Measurements from ENCODE around the gene DDIAS. TPM values are rescaled to one million over a fixed set of nuclear protein-coding genes. Genes with fewer than 3 reads are reported as not detected.

DDIAS gene
- total and polyA plus RNA-seq, 10 of the 15 experiments (the other 5 are each of a cell fraction or from before 2014, with no cell fraction given), result 6.9 to 27.8 (median 12.9) TPM

- Histone ChIP-seq H3K4me2 (ENCODE audit: control insufficient read depth, insufficient read depth) (no peak overlapping the region), H3K4me3 (no peak overlapping the region), H3K36me3 (ENCODE audit: control insufficient read depth in 2 of 2, insufficient read depth in 2 of 2, low read length in 1 of 2) (peaks cover 0 to 2% of the 10 kb centered on the region in 2 experiments; a peak in 1 of 4 replicates), H4K20me1 (ENCODE audit: control insufficient read depth, insufficient read depth) (no peaks in the 10 kb centered on the region), H3K9me3 (replicated peaks; ENCODE audit: control insufficient read depth, insufficient read depth, low read length) (no peaks in the 10 kb centered on the region), H3K27ac (ENCODE audit: control insufficient read depth, insufficient read depth) (no peak overlapping the region), H2AFZ (ENCODE audit: control insufficient read depth, low read depth, low read length) (no peak overlapping the region), H3K4me1 (ENCODE audit: control insufficient read depth, insufficient read depth, low read length) (peaks cover 27% of the 10 kb centered on the region), H3K27me3 (replicated peaks in 1 of 2; ENCODE audit: control insufficient read depth in 2 of 2, insufficient read depth in 2 of 2, low read length in 1 of 2) (no peaks in the 10 kb centered on the region), H3K79me2 (ENCODE audit: control insufficient read depth, insufficient read depth, low read length) (no peaks in the 10 kb centered on the region), H3K9ac (ENCODE audit: control insufficient read depth, insufficient read depth, low read length) (no peak overlapping the region)
- SMC1A ChIA-PET (ENCODE audit: uncharacterized antibody, unreplicated experiment), result interaction anchor here (1.3 to 5.0 kb wide), 5 partner anchors 10 to 90 kb away, joined by 3 to 34 read pairs (median 4); no protein-coding TSS in a partner anchor
- ATAC-seq (peak; percentile 5; the same call in 1 of the 3 replicates), FAIRE-seq (no peak), DNase-seq (ENCODE audit: low read depth, low spot score) (no peak)
- POLR2A ChIA-PET, result interaction anchor here (1.5 kb wide), 1 partner anchor 88 kb away, joined by 3 read pairs; no protein-coding TSS in a partner anchor
- CTCF ChIA-PET, result interaction anchor here (1.0 kb wide), 1 partner anchor 18 kb away, joined by 3 read pairs; no protein-coding TSS in a partner anchor
- intact Hi-C loops (cut with micrococcal nuclease; ENCODE audit: unreplicated experiment), result no loop called here
- in situ Hi-C loops (cut with MboI), result no loop called here
- BruUV-seq (replicated peaks), result no TSS peak
- no peak for TF ChIP-seq USF2 (IDR thresholded peaks at IDR 0.05; ENCODE audit: borderline replicate concordance, low read depth, low read length)
- no peak for TF ChIP-seq TCF3 (IDR thresholded peaks at IDR 0.05; ENCODE audit: borderline replicate concordance, insufficient read depth, low read depth, low read length)
- peak; percentile 82 for TF ChIP-seq MEF2B (IDR thresholded peaks at IDR 0.05; ENCODE audit: partially characterized antibody, poor library complexity, severe bottlenecking)
- peak in 1 of 2 experiments; percentile 65; a peak in 1 of 4 replicates for TF ChIP-seq EP300 (IDR thresholded peaks at IDR 0.05; ENCODE audit: borderline replicate concordance in 1 of 2, control insufficient read depth in 1 of 2, low read depth in 2 of 2, low read length in 2 of 2)
- RAD21 ChIA-PET (ENCODE audit: unreplicated experiment), result no interaction called here
These were observed 75.2 kb downstream of the DDIAS start for GRCh38 chr11:82976786-82977185.
